Right lobe of liver (tissue), 4 donors: Measurements from ENCODE around the gene RRAS2.

Experiments
- POLR2A ChIP-seq: fragments of 450-650 bp; IDR thresholded peaks from one replicate; pipeline ENCODE4 v1.6.1; 2017; ENCODE audit warnings: antibody characterized with exemption, mild to moderate bottlenecking
- TF ChIP-seq, protein P1 (sequence below), 4 donors: fragments of 200-600 bp in 3 of 4; fragments of 450-650 bp in 1 of 4; IDR thresholded peaks; one replicate each; pipeline versions ENCODE4 v1.5.1 to v1.8.0; 2016 to 2022; ENCODE audit warnings: antibody characterized with exemption in 4 of 4, mild to moderate bottlenecking in 2 of 4
- donor health status: DM: no; HTN: no; CAD: no.
- donor health status: DM: no; HTN: no; CAD: no.
- donor health status: DM: no; HTN: yes; CAD: no.

DNA sequence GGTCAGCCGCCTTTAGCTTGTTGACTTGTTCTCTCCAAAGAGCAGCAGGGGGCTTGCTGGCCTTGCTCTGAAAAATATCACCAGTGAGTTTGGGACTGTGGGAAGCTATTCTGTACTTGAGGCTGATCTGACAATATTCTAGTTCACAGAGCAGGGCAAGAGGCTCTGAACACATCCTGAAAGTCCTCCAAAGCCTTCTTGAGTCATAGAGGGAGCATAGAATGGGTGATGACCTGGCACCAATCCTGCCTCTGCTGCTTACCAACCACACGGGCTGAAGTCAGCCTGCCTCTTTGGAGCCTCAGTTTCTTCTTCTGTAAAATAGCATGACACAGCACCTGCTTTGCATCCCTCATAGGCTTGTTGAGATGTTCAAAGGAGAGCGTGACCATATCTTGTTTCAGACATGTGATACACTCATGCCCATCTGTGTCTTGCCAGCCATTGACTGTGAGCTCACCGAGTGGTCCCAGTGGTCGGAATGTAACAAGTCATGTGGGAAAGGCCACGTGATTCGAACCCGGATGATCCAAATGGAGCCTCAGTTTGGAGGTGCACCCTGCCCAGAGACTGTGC lies 96.6 kb downstream of the RRAS2 start:
- TF ChIP-seq POLR2A = no peak
- TF ChIP-seq, protein P1, sequence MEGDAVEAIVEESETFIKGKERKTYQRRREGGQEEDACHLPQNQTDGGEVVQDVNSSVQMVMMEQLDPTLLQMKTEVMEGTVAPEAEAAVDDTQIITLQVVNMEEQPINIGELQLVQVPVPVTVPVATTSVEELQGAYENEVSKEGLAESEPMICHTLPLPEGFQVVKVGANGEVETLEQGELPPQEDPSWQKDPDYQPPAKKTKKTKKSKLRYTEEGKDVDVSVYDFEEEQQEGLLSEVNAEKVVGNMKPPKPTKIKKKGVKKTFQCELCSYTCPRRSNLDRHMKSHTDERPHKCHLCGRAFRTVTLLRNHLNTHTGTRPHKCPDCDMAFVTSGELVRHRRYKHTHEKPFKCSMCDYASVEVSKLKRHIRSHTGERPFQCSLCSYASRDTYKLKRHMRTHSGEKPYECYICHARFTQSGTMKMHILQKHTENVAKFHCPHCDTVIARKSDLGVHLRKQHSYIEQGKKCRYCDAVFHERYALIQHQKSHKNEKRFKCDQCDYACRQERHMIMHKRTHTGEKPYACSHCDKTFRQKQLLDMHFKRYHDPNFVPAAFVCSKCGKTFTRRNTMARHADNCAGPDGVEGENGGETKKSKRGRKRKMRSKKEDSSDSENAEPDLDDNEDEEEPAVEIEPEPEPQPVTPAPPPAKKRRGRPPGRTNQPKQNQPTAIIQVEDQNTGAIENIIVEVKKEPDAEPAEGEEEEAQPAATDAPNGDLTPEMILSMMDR (IDR thresholded peaks at IDR 0.05) = no peak
